Stimulated activated naive CD8-positive, alpha-beta T cell treated with anti-CD3 and anti-CD28 coated beads, Interleukin-15, amount 100 ng/mL, for 72 hours (primary cell): ENCODE results near the gene IL25.
"Not testable (repeated sequence)": the region's sequence is repeated elsewhere in the genome, so short reads cannot be mapped to it uniquely, and the experiment has no call there.

Source experiments
- ATAC-seq: fragments of 150-1000 bp; cut with Tn5 transposase; 2 replicates; pipeline ENCODE4 v1.10.0; 2021; ENCODE audit warnings: mild to moderate bottlenecking, moderate library complexity
- DNase-seq, 2 donors: peaks; one replicate each; pipeline ENCODE4 v3.0.0; 2021 to 2022
- H3K27ac Mint-ChIP-seq, 2 donors: one replicate each; pipeline ENCODE4 v1.8.0; 2022; ENCODE audit warnings: mild to moderate bottlenecking in 2 of 2, mixed read lengths in 2 of 2, moderate library complexity in 2 of 2
- H3K27me3 Mint-ChIP-seq: one replicate; pipeline ENCODE4 v1.8.0; 2022; ENCODE audit warnings: mixed read lengths
- H3K4me1 Mint-ChIP-seq: one replicate; pipeline ENCODE4 v1.8.0; 2022; ENCODE audit warnings: mild to moderate bottlenecking, mixed read lengths
- H3K4me3 Mint-ChIP-seq, 2 donors: one replicate each; pipeline ENCODE4 v1.8.0; 2022; ENCODE audit warnings: mild to moderate bottlenecking in 2 of 2, mixed read lengths in 2 of 2, moderate library complexity in 1 of 2
- H3K9me3 Mint-ChIP-seq, 2 donors: one replicate each; pipeline ENCODE4 v1.8.0; 2022; ENCODE audit warnings: mixed read lengths in 2 of 2

The IL25 gene

GRCh38 chr14:23378612-23379220, 6.1 kb downstream of the IL25 start:
- no peaks in the 10 kb centered on the region for H3K4me1 Mint-ChIP-seq

GRCh38 chr14:23379366-23380196, 7.0 kb downstream of the IL25 start:
- H3K4me1 Mint-ChIP-seq = no peaks in the 10 kb centered on the region
- DNase-seq (peak; percentile 59 to 63), ATAC-seq (peak; percentile 80)
- peak overlapping the region in 1 of 2 donors; percentile 46 for H3K27ac Mint-ChIP-seq
- no peaks in the 10 kb centered on the region for H3K9me3 Mint-ChIP-seq
- peaks cover 34% of the 10 kb centered on the region for H3K27me3 Mint-ChIP-seq
- H3K4me3 Mint-ChIP-seq = no peak overlapping the region

More at GRCh38 chr14:23378612-23379220, 6.1 kb downstream of the IL25 start:
- H3K9me3 Mint-ChIP-seq = no peaks in the 10 kb centered on the region
- H3K27me3 Mint-ChIP-seq = peaks cover 34% of the 10 kb centered on the region
- no peak overlapping the region for H3K27ac Mint-ChIP-seq
- no peak overlapping the region for H3K4me3 Mint-ChIP-seq
- ATAC-seq (no peak), DNase-seq (no peak)

- H3K9me3 Mint-ChIP-seq = no peaks in the 10 kb centered on the region
- no peak overlapping the region for H3K4me3 Mint-ChIP-seq
- ATAC-seq (peak; percentile 29), DNase-seq (no peak)
- no peaks in the 10 kb centered on the region for H3K4me1 Mint-ChIP-seq
- H3K27me3 Mint-ChIP-seq = peaks cover 34% of the 10 kb centered on the region
- H3K27ac Mint-ChIP-seq = no peak overlapping the region
These were observed 7.7 kb downstream of the IL25 start for GRCh38 chr14:23380197-23380914.

GRCh38 chr14:23380976-23381375, 8.4 kb downstream of the IL25 start:
- H3K4me3 Mint-ChIP-seq = no peak overlapping the region
- peaks cover 34% of the 10 kb centered on the region for H3K27me3 Mint-ChIP-seq
- ATAC-seq (no peak), DNase-seq (no peak)
- no peak overlapping the region for H3K27ac Mint-ChIP-seq
- H3K4me1 Mint-ChIP-seq = no peaks in the 10 kb centered on the region
- no peaks in the 10 kb centered on the region for H3K9me3 Mint-ChIP-seq

- Mint-ChIP-seq H3K27ac (peak overlapping the region in 1 of 2 donors; percentile 68), H3K27me3 (peaks cover 34% of the 10 kb centered on the region), H3K9me3 (no peaks in the 10 kb centered on the region), H3K4me1 (no peaks in the 10 kb centered on the region), H3K4me3 (no peak overlapping the region)
- ATAC-seq (no peak), DNase-seq (no peak)
These were observed 9.3 kb downstream of the IL25 start for GRCh38 chr14:23381871-23382270.

- H3K27ac Mint-ChIP-seq = no peak overlapping the region
- H3K4me3 Mint-ChIP-seq = no peak overlapping the region
- peaks cover 30% of the 10 kb centered on the region for H3K27me3 Mint-ChIP-seq
- H3K9me3 Mint-ChIP-seq = no peaks in the 10 kb centered on the region
- no peaks in the 10 kb centered on the region for H3K4me1 Mint-ChIP-seq
- no peak for ATAC-seq
- no peak for DNase-seq
These were observed 9.7 kb downstream of the IL25 start for GRCh38 chr14:23382276-23382675.

GRCh38 chr14:23382731-23383440, 10.3 kb downstream of the IL25 start:
- Mint-ChIP-seq H3K9me3 (no peaks in the 10 kb centered on the region), H3K27me3 (peaks cover 28% of the 10 kb centered on the region), H3K4me1 (no peaks in the 10 kb centered on the region), H3K27ac (peak overlapping the region in 1 of 2 donors; percentile 70), H3K4me3 (no peak overlapping the region)
- no peak for ATAC-seq
- DNase-seq = no peak

- Mint-ChIP-seq H3K27ac (no peak overlapping the region), H3K4me1 (no peaks in the 10 kb centered on the region), H3K27me3 (peaks cover 28% of the 10 kb centered on the region), H3K4me3 (no peak overlapping the region), H3K9me3 (no peaks in the 10 kb centered on the region)
- DNase-seq = no peak
- ATAC-seq = no peak
These were observed 11.9 kb downstream of the IL25 start for GRCh38 chr14:23384364-23385080.

- H3K27ac Mint-ChIP-seq = no peak overlapping the region
- ATAC-seq (no peak), DNase-seq (no peak)
- H3K4me3 Mint-ChIP-seq = no peak overlapping the region
- no peaks in the 10 kb centered on the region for H3K4me1 Mint-ChIP-seq
- H3K27me3 Mint-ChIP-seq = peaks cover 35% of the 10 kb centered on the region
- H3K9me3 Mint-ChIP-seq = no peaks in the 10 kb centered on the region
These were observed 12.6 kb downstream of the IL25 start for GRCh38 chr14:23385244-23385641.

GRCh38 chr14:23385642-23386265, 13.1 kb downstream of the IL25 start:
- Mint-ChIP-seq H3K9me3 (no peaks in the 10 kb centered on the region), H3K27me3 (peaks cover 39% of the 10 kb centered on the region), H3K4me1 (no peaks in the 10 kb centered on the region), H3K27ac (no peak overlapping the region), H3K4me3 (no peak overlapping the region)
- DNase-seq (no peak), ATAC-seq (no peak)

- DNase-seq, H3K4me3 Mint-ChIP-seq, H3K9me3 Mint-ChIP-seq, H3K4me1 Mint-ChIP-seq, ATAC-seq: not testable (repeated sequence)
- Mint-ChIP-seq H3K27ac (peak overlapping the region in 1 of 2 donors; percentile 5), H3K27me3 (peaks cover 39% of the 10 kb centered on the region)
These were observed 13.7 kb downstream of the IL25 start for GRCh38 chr14:23386266-23386657.

- no peaks in the 10 kb centered on the region for H3K4me1 Mint-ChIP-seq
- peak overlapping the region in 1 of 2 donors; percentile 50 for H3K27ac Mint-ChIP-seq
- H3K9me3 Mint-ChIP-seq = no peaks in the 10 kb centered on the region
- no peak for ATAC-seq
- H3K4me3 Mint-ChIP-seq = no peak overlapping the region
- DNase-seq = no peak
- peaks cover 34% of the 10 kb centered on the region for H3K27me3 Mint-ChIP-seq
These were observed 14.4 kb downstream of the IL25 start for GRCh38 chr14:23386999-23387398.

GRCh38 chr14:23387916-23388882, 15.6 kb downstream of the IL25 start:
- no peak overlapping the region for H3K4me3 Mint-ChIP-seq
- ATAC-seq = no peak
- DNase-seq = no peak
- H3K27me3 Mint-ChIP-seq = peaks cover 31% of the 10 kb centered on the region
- no peak overlapping the region for H3K27ac Mint-ChIP-seq
- H3K4me1 Mint-ChIP-seq = no peaks in the 10 kb centered on the region
- H3K9me3 Mint-ChIP-seq = no peaks in the 10 kb centered on the region

- no peaks in the 10 kb centered on the region for H3K9me3 Mint-ChIP-seq
- DNase-seq (no peak), ATAC-seq (no peak)
- no peaks in the 10 kb centered on the region for H3K4me1 Mint-ChIP-seq
- peaks cover 39% of the 10 kb centered on the region for H3K27me3 Mint-ChIP-seq
- H3K27ac Mint-ChIP-seq = no peak overlapping the region
- H3K4me3 Mint-ChIP-seq = no peak overlapping the region
These were observed 16.4 kb downstream of the IL25 start for GRCh38 chr14:23388996-23389395.
